SU-DHL-6 (cell line): ENCODE measurements around the gene DLX2.

Experiments used
- H2AFZ ChIP-seq: fragments of 200-600 bp; sonication (generic); 2 replicates; pipeline ENCODE4 v1.6.1; 2014; ENCODE audit warnings: low read depth, mild to moderate bottlenecking, moderate library complexity, mixed read lengths, antibody characterized with exemption, low read length; ENCODE audit not compliant: severe bottlenecking
- H3F3A ChIP-seq: fragments of 200-600 bp; shearing (Covaris generic); 2 replicates; pipeline ENCODE4 v1.6.0; 2016; ENCODE audit warnings: antibody characterized with exemption, mild to moderate bottlenecking; ENCODE audit not compliant: insufficient read depth
- H3K27ac ChIP-seq: fragments of 200-600 bp; sonication (generic); 2 replicates; pipeline ENCODE4 v1.5.1; 2016; ENCODE audit warnings: low read depth, mild to moderate bottlenecking, low read length, moderate library complexity, mixed read lengths
- H3K27me3 ChIP-seq: fragments of 200-600 bp; sonication (generic), shearing (Covaris generic); 2 replicates; pipeline ENCODE4 v1.6.0; 2014; ENCODE audit warnings: mild to moderate bottlenecking, low read length
- H3K36me3 ChIP-seq: fragments of 200-600 bp; sonication (generic); 2 replicates; pipeline ENCODE4 v1.6.1; 2014; ENCODE audit warnings: mild to moderate bottlenecking, low read length, mixed read lengths
- H3K4me2 ChIP-seq: fragments of 300-600, 200-600 bp; shearing (Covaris generic), sonication (generic); 2 replicates; pipeline ENCODE4 v1.6.0; 2014; ENCODE audit warnings: low read length, low read depth, mild to moderate bottlenecking; ENCODE audit not compliant: poor library complexity, severe bottlenecking
- H3K4me3 ChIP-seq: fragments of 200-600 bp; sonication (generic); 2 replicates; pipeline ENCODE4 v1.5.1; 2014; ENCODE audit warnings: antibody characterized with exemption, low read length, mild to moderate bottlenecking, mixed read lengths; ENCODE audit not compliant: insufficient read depth, poor library complexity, severe bottlenecking
- H3K79me2 ChIP-seq: fragments of 200-600 bp; sonication (generic); 2 replicates; pipeline ENCODE4 v1.6.1; 2014; ENCODE audit warnings: mild to moderate bottlenecking, low read length, moderate library complexity; ENCODE audit not compliant: insufficient read depth
- H3K9ac ChIP-seq: fragments of 200-600 bp; sonication (generic); 2 replicates; pipeline ENCODE4 v1.7.0; 2014; ENCODE audit warnings: mild to moderate bottlenecking, low read length
- H3K9me2 ChIP-seq: fragments of 200-600 bp; sonication (generic); replicated peaks from 2 replicates; pipeline ENCODE4 v1.6.1; 2014; ENCODE audit warnings: low read length; ENCODE audit not compliant: insufficient read depth
- H3K9me3 ChIP-seq: fragments of 200-600 bp; sonication (generic); 2 replicates; pipeline ENCODE4 v1.6.1; 2014; ENCODE audit warnings: low read length, mixed read lengths; ENCODE audit not compliant: insufficient read depth
- H4K20me1 ChIP-seq: fragments of 200-600 bp; sonication (generic); 2 replicates; pipeline ENCODE4 v1.6.1; 2014; ENCODE audit warnings: low read depth, mild to moderate bottlenecking, antibody characterized with exemption, low read length, moderate library complexity, mixed read lengths
- CTCF ChIP-seq: fragments of 200-600 bp; sonication (generic); IDR thresholded peaks from one replicate; pipeline ENCODE4 v1.5.1; 2017; ENCODE audit warnings: antibody characterized with exemption, mild to moderate bottlenecking, low read length, moderate library complexity; ENCODE audit not compliant: insufficient read depth, poor library complexity, severe bottlenecking
- EZH2phosphoT487 ChIP-seq: fragments of 200-600 bp; sonication (generic), shearing (Covaris generic); conservative IDR thresholded peaks from 2 replicates; pipeline ENCODE4 v1.6.1; 2018; ENCODE audit warnings: mild to moderate bottlenecking, antibody characterized with exemption, low read length, moderate library complexity, mixed read lengths

The DLX2 gene

DNA sequence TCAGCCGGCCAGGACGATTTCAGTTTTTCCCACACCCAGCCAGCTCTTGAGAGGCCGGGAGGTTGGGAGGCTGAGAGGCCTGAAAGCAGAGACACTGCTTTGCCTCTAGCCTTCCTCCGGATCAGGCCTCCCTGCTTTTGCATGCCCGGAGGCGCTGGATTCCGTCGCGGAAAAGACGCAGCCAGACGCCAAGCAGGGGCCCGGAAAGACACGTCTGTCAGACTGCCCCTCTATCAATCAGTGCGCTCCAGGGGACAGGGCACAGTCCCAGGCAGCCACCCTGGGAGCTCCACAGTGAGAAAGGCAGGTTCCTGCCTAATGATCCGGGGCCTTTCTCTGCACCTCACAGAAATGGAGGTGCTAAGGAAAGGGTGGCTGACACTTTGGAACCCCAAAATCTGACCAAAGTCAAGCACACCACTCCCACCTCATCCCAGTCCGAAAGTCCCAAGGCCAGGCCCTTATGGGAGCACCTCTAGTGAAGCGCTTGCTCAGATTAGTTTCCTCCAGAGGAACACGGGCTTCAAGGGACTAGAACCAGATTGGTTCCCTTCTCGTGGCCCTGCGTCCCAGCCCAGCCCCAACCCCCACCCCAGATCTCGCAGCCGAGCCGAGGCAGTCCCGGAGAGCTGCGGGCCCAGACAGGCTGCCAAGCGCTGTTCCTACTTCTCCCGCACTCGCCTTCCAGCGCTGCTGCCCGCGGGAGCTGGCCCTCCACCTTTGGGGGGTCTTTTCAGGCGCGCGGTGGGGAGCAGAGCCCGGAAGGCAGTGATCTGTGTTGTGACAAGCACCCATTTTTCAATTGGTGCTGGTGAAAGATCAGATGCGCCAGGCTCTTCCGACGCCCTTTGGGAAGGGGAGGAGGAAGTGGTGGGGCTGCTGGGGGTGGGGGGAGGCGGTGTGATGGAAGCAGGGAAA lies 12.4 kb downstream of the DLX2 start:
- Histone ChIP-seq H3F3A (no peaks in the 10 kb centered on the region), H3K36me3 (no peaks in the 10 kb centered on the region), H3K9me3 (no peaks in the 10 kb centered on the region), H3K27me3 (no peaks in the 10 kb centered on the region), H3K9me2 (no peaks in the 10 kb centered on the region), H3K9ac (no peak overlapping the region), H2AFZ (no peak overlapping the region), H3K4me2 (no peak overlapping the region), H3K27ac (no peak overlapping the region), H3K4me3 (no peak overlapping the region), H4K20me1 (no peaks in the 10 kb centered on the region), H3K79me2 (no peaks in the 10 kb centered on the region)
- TF ChIP-seq CTCF: no peak
- TF ChIP-seq EZH2phosphoT487: no peak

DNA sequence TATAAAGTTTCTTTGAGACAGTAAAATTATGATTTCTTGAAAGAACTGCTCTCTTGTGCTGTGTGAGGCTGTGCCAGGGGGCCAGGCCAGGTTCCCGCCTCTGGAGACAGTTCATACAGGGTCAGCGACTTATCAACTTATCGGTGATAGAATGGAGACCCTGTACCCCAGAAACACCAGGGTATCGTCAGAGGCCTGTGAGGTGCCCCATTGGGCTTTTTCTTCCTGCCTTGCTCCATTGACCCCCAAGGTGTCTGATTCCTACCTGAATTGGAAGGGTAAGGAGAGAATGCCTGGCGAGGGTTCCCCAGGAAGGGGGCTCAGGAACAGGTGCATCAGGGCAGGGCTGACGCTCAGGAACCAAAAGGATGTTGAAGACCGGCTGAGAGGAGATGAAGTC lies 13.1 kb downstream of the DLX2 start:
- Histone ChIP-seq H3F3A (no peaks in the 10 kb centered on the region), H3K9me3 (no peaks in the 10 kb centered on the region), H3K9ac (no peak overlapping the region), H4K20me1 (no peaks in the 10 kb centered on the region), H2AFZ (no peak overlapping the region), H3K4me3 (no peak overlapping the region), H3K36me3 (no peaks in the 10 kb centered on the region), H3K27ac (no peak overlapping the region), H3K27me3 (no peaks in the 10 kb centered on the region), H3K4me2 (no peak overlapping the region), H3K79me2 (no peaks in the 10 kb centered on the region), H3K9me2 (no peaks in the 10 kb centered on the region)
- TF ChIP-seq CTCF (no peak), EZH2phosphoT487 (no peak)

DNA sequence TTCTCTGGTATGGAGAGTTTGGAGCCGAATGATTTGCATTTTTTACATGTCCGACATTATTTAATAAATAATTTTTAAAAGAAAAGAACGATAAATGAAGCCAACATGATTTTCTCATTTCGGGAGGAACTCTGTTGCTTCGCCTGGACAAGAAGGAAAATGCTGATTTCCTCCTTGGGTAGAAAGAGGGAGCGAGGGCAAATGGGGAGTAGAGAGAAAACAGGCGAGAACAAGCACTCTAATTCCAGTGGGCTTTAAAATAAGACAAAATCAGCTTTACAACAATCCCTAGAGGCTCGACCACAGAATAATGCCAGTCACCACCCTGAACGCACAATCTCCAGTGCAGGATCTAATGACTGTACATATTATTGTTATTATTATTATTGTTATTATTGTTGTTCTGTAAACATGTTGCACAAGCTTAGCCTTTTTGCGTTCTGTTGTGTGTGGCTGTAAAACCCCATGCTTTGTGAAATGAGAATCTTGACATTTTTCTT lies 13.6 kb downstream of the DLX2 start:
- no peaks in the 10 kb centered on the region for H3K9me3 ChIP-seq
- no peak overlapping the region for H2AFZ ChIP-seq
- H3K4me3 ChIP-seq: no peak overlapping the region
- no peaks in the 10 kb centered on the region for H3F3A ChIP-seq
- no peak overlapping the region for H3K9ac ChIP-seq
- no peak for TF ChIP-seq EZH2phosphoT487
- TF ChIP-seq CTCF: no peak
- no peaks in the 10 kb centered on the region for H4K20me1 ChIP-seq
- no peak overlapping the region for H3K27ac ChIP-seq
- no peaks in the 10 kb centered on the region for H3K27me3 ChIP-seq
- no peaks in the 10 kb centered on the region for H3K36me3 ChIP-seq
- H3K9me2 ChIP-seq: no peaks in the 10 kb centered on the region
- H3K4me2 ChIP-seq: no peak overlapping the region
- H3K79me2 ChIP-seq: no peaks in the 10 kb centered on the region
